A549 (cell line): ENCODE measurements around the gene GET4. TPM values are rescaled to one million over a fixed set of nuclear protein-coding genes. Genes with fewer than 3 reads are reported as not detected.

Source experiments
- ATAC-seq, 2 experiments: fragments of 200-7000 bp in 1 of 2; fragments of >200 bp in 1 of 2; cut with Nextera tagmentation in 1 of 2; cut with Tn5 transposase in 1 of 2; 3 replicates each; pipeline versions ENCODE4 v1.8.0 to v1.9.1; 2018 to 2020; ENCODE audit warnings: mild to moderate bottlenecking in 1 of 2, moderate library complexity in 1 of 2
- CTCF ChIA-PET: fragments of 300-600 bp; sonication (Branson Sonifier 250); formaldehyde crosslinking; extraction: SDS; loops from one replicate; lab custom pipeline; 2021; ENCODE audit warnings: antibody characterized with exemption, inconsistent platforms; lab: Yijun Ruan, JAX
- POLR2A ChIA-PET: fragments of 350-600 bp; formaldehyde crosslinking; extraction: SDS; loops from one replicate; lab custom pipeline; 2021; ENCODE audit warnings: antibody characterized with exemption, inconsistent platforms; lab: Yijun Ruan, JAX
- DNase-seq, 2 experiments: peaks; one replicate each; pipeline versions ENCODE4 v3.0.0 to v3.0.0-alpha.2; 2011 to 2016; ENCODE audit warnings: low read depth in 1 of 2, low spot score in 1 of 2
- FAIRE-seq: peaks from 2 replicates; lab custom pipeline; 2011; peaks lifted over from hg19 to GRCh38; lab: Jason Lieb, UNC
- H3K27ac ChIP-seq, 2 experiments: fragments of >200 bp; sonication (Bioruptor Twin); formaldehyde crosslinking; 3 replicates each; pipeline ENCODE4 v1.5.1; 2016 to 2017
- H3K4me1 ChIP-seq: fragments of >200 bp; sonication (Bioruptor Twin); formaldehyde crosslinking; 3 replicates; pipeline ENCODE4 v1.6.1; 2016
- H3K4me2 ChIP-seq: fragments of >200 bp; sonication (Bioruptor Twin); formaldehyde crosslinking; 3 replicates; pipeline ENCODE4 v1.6.1; 2016
- H3K4me3 ChIP-seq: fragments of >200 bp; sonication (Bioruptor Twin); formaldehyde crosslinking; 3 replicates; pipeline ENCODE4 v1.5.1; 2016
- H3K9me3 ChIP-seq: fragments of >200 bp; sonication (Bioruptor Twin); formaldehyde crosslinking; 3 replicates; pipeline ENCODE4 v1.6.1; 2016
- ATOH8 ChIP-seq: fragments of 250-450 bp; sonication (Bioruptor Pico); IDR thresholded peaks from 2 replicates; pipeline ENCODE4 v1.5.0; 2020; ENCODE audit warnings: low read depth, mild to moderate bottlenecking, moderate library complexity
- BHLHE40 ChIP-seq: IDR thresholded peaks from 2 replicates; pipeline ENCODE4 v1.6.1; 2012; ENCODE audit warnings: low read depth, low read length, inconsistent platforms
- CBX8 ChIP-seq: fragments of 200-600 bp; sonication (generic); IDR thresholded peaks from 2 replicates; pipeline ENCODE4 v1.6.1; 2016
- CEBPB ChIP-seq, 2 experiments: fragments of >200 bp in 1 of 2; sonication (Bioruptor Twin) in 1 of 2; formaldehyde crosslinking in 1 of 2; IDR thresholded peaks; 2 replicates each; pipeline ENCODE4 v1.6.1; 2012 to 2016
- CHD4 ChIP-seq: fragments of 200-600 bp; sonication (generic); IDR thresholded peaks from 2 replicates; pipeline ENCODE4 v1.6.1; 2016; ENCODE audit warnings: antibody characterized with exemption, mild to moderate bottlenecking, borderline replicate concordance
- E2F6 ChIP-seq: IDR thresholded peaks from 2 replicates; pipeline ENCODE4 v1.6.1; 2012; ENCODE audit warnings: low read depth, borderline replicate concordance
- EHF ChIP-seq: fragments of 250-450 bp; sonication (Bioruptor Pico); IDR thresholded peaks from 2 replicates; pipeline ENCODE4 v1.5.0; 2020; ENCODE audit warnings: mild to moderate bottlenecking
- HDAC2 ChIP-seq: fragments of 200-600 bp; sonication (generic); IDR thresholded peaks from 2 replicates; pipeline ENCODE4 v1.6.1; 2016
- HMGXB4 ChIP-seq: fragments of 250-450 bp; sonication (Bioruptor Pico); IDR thresholded peaks from 2 replicates; pipeline ENCODE4 v1.5.0; 2021; ENCODE audit warnings: mild to moderate bottlenecking, moderate library complexity, borderline replicate concordance
- HOXA7 ChIP-seq: fragments of 250-450 bp; sonication (Bioruptor Pico); IDR thresholded peaks from 2 replicates; pipeline ENCODE4 v1.5.0; 2020; ENCODE audit warnings: mild to moderate bottlenecking, moderate library complexity
- HOXB13 ChIP-seq: fragments of 250-450 bp; sonication (Bioruptor Pico); IDR thresholded peaks from 2 replicates; pipeline ENCODE4 v1.5.0; 2020; ENCODE audit warnings: low read depth, mild to moderate bottlenecking, moderate library complexity
- HOXB5 ChIP-seq: fragments of 250-450 bp; sonication (Bioruptor Pico); IDR thresholded peaks from 2 replicates; pipeline ENCODE4 v1.5.0; 2020; ENCODE audit warnings: mild to moderate bottlenecking, moderate library complexity
- JUN ChIP-seq, 2 experiments: fragments of >200 bp; sonication (Bioruptor Twin); formaldehyde crosslinking; IDR thresholded peaks; 2 replicates in 1 of 2; 3 replicates in 1 of 2; pipeline ENCODE4 v1.6.1; 2016 to 2017
- JUNB ChIP-seq: fragments of >200 bp; sonication (Bioruptor Twin); formaldehyde crosslinking; IDR thresholded peaks from 2 replicates; pipeline ENCODE4 v1.6.1; 2016
- KDM1A ChIP-seq: fragments of 200-600 bp; sonication (generic); IDR thresholded peaks from 2 replicates; pipeline ENCODE4 v1.6.1; 2016; ENCODE audit warnings: low read depth, mild to moderate bottlenecking
- KDM5A ChIP-seq: fragments of 200-600 bp; sonication (generic); IDR thresholded peaks from 2 replicates; pipeline ENCODE4 v1.6.1; 2016; ENCODE audit warnings: antibody characterized with exemption, mild to moderate bottlenecking
- MAFK ChIP-seq: fragments of 450-650 bp; IDR thresholded peaks from 2 replicates; pipeline ENCODE4 v1.6.1; 2014; ENCODE audit not compliant: partially characterized antibody
- MAZ ChIP-seq: fragments of 150-350 bp; IDR thresholded peaks from 2 replicates; pipeline ENCODE4 v1.6.1; 2014; ENCODE audit warnings: antibody characterized with exemption, low read depth, low read length, borderline replicate concordance
- MYC ChIP-seq: IDR thresholded peaks from 2 replicates; pipeline ENCODE4 v1.6.1; 2012; ENCODE audit warnings: mild to moderate bottlenecking, inconsistent platforms, low read length, improper control_type of control experiment, borderline replicate concordance
- NFE2L2 ChIP-seq: fragments of 150-350 bp; conservative IDR thresholded peaks from 2 replicates; pipeline ENCODE4 v1.6.1; 2014; ENCODE audit warnings: low read length
- NPAS2 ChIP-seq: fragments of 250-450 bp; sonication (Bioruptor Pico); IDR thresholded peaks from 2 replicates; pipeline ENCODE4 v1.8.0; 2022; ENCODE audit warnings: mild to moderate bottlenecking, moderate library complexity, borderline replicate concordance
- NR3C1 ChIP-seq: fragments of >200 bp; sonication (Bioruptor Twin); formaldehyde crosslinking; IDR thresholded peaks from 3 replicates; pipeline ENCODE4 v1.6.1; 2017
- POLR2A ChIP-seq: IDR thresholded peaks from 2 replicates; pipeline ENCODE4 v1.6.1; 2012; ENCODE audit warnings: mild to moderate bottlenecking, low read length
- POLR2AphosphoS2 ChIP-seq: conservative IDR thresholded peaks from 2 replicates; pipeline ENCODE4 v1.6.1; 2012; ENCODE audit warnings: low read length, improper control_type of control experiment, inconsistent platforms
- RAD21 ChIP-seq, 2 experiments: fragments of >200 bp in 1 of 2; sonication (Bioruptor Twin) in 1 of 2; formaldehyde crosslinking in 1 of 2; IDR thresholded peaks in 1 of 2; conservative IDR thresholded peaks in 1 of 2; 2 replicates in 1 of 2; 3 replicates in 1 of 2; pipeline ENCODE4 v1.6.1; 2012 to 2018; ENCODE audit warnings: inconsistent platforms in 1 of 2
- RCOR1 ChIP-seq: fragments of 150-350 bp; IDR thresholded peaks from 2 replicates; pipeline ENCODE4 v1.6.1; 2014; ENCODE audit warnings: antibody characterized with exemption, low read length, low read depth
- RFX5 ChIP-seq: fragments of 450-650 bp; IDR thresholded peaks from 2 replicates; pipeline ENCODE4 v1.7.1; 2014; ENCODE audit warnings: antibody characterized with exemption, mild to moderate bottlenecking, moderate library complexity
- RNF2 ChIP-seq: fragments of 200-600 bp; sonication (generic); IDR thresholded peaks from 2 replicates; pipeline ENCODE4 v1.6.1; 2016; ENCODE audit warnings: low read depth, mild to moderate bottlenecking, antibody characterized with exemption, moderate library complexity, borderline replicate concordance
- SREBF2 ChIP-seq: fragments of 450-650 bp; IDR thresholded peaks from 2 replicates; pipeline ENCODE4 v1.6.1; 2014; ENCODE audit warnings: mild to moderate bottlenecking, moderate library complexity
- TFCP2L1 ChIP-seq: fragments of 250-450 bp; sonication (Bioruptor Pico); IDR thresholded peaks from 2 replicates; pipeline ENCODE4 v1.5.0; 2021; ENCODE audit warnings: mild to moderate bottlenecking
- TP53 ChIP-seq: fragments of 250-450 bp; sonication (Bioruptor Pico); IDR thresholded peaks from 2 replicates; pipeline ENCODE4 v1.5.0; 2021; ENCODE audit warnings: mild to moderate bottlenecking, moderate library complexity
- ZFP36 ChIP-seq: fragments of 450-650 bp; IDR thresholded peaks from 2 replicates; pipeline ENCODE4 v1.6.1; 2014; ENCODE audit warnings: borderline replicate concordance; ENCODE audit not compliant: partially characterized antibody
- ZSCAN20 ChIP-seq: fragments of 250-450 bp; sonication (Bioruptor Pico); IDR thresholded peaks from 2 replicates; pipeline ENCODE4 v1.8.0; 2022; ENCODE audit warnings: mild to moderate bottlenecking, moderate library complexity
- WGBS: methylation state at CpG from one replicate; pipeline ENCODE4 v1.1.6; 2017; ENCODE audit errors: missing lambda C conversion rate; 5-methylcytosine and 5-hydroxymethylcytosine counted together
- polyA minus RNA-seq: library from RNA; depleted of rRNA, polyadenylated mRNA; stranded (reverse); fragments of >200 nt; gene quantifications from 2 replicates; pipeline ENCODE4 v1.2.3, GENCODE V29; 2011; rRNA and poly(A)+ RNA removed
- polyA plus RNA-seq, 4 experiments: library from polyadenylated mRNA; depleted of rRNA in 3 of 4; stranded (reverse); fragments of >200 nt; fragmentation: RNase III in 1 of 4; extraction: RNeasy Plus Mini Kit Qiagen cat#74134 plus additional on column Dnase treatment in 1 of 4; gene quantifications; 2 replicates in 3 of 4; 3 replicates in 1 of 4; pipeline ENCODE4 v1.2.3, GENCODE V29; 2011 to 2017
- TF ChIP-seq, protein P1 (sequence below): IDR thresholded peaks from 2 replicates; pipeline ENCODE4 v1.6.1; 2012
- TF ChIP-seq, protein P2 (sequence below): fragments of 450-650 bp; IDR thresholded peaks from 2 replicates; pipeline ENCODE4 v1.6.1; 2014; ENCODE audit warnings: antibody characterized with exemption

GET4 gene, protein sequence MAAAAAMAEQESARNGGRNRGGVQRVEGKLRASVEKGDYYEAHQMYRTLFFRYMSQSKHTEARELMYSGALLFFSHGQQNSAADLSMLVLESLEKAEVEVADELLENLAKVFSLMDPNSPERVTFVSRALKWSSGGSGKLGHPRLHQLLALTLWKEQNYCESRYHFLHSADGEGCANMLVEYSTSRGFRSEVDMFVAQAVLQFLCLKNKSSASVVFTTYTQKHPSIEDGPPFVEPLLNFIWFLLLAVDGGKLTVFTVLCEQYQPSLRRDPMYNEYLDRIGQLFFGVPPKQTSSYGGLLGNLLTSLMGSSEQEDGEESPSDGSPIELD
- polyA plus RNA-seq (2011; rRNA removed), result 21.5 and 26.1 TPM in 2 replicates
- 58.0 and 75.8 TPM in 2 replicates for polyA plus RNA-seq (2012; cell fraction: cytosol; rRNA removed)
- polyA plus RNA-seq (2012; cell fraction: nucleus; rRNA removed), result 169 and 176 TPM in 2 replicates
- polyA plus RNA-seq (2017; fragmentation: RNase III; extraction: RNeasy Plus Mini Kit Qiagen cat#74134 plus additional on column Dnase treatment), result 35.4 to 37.0 TPM (median 36.0 TPM) in 3 replicates
- 19.3 and 22.8 TPM in 2 replicates for polyA minus RNA-seq

GRCh38 chr7:876077-876971 is at the start of gene GET4:
TSS of gene GET4 (plus strand) at chr7:876554. CDS start at chr7:876646, 92 bp downstream.
- no peaks in the 10 kb centered on the region for H3K9me3 ChIP-seq
- H3K27ac ChIP-seq, result peak within 1 kb of the TSS; percentile 93 to 97
- peak within 1 kb of the TSS; percentile 92 for H3K4me2 ChIP-seq
- WGBS, result under 1% methylated on average over 19 of the region's 129 CpGs
- ATAC-seq (peak; percentile 87 to 89), DNase-seq (peak; percentile 79 to 96), FAIRE-seq (no peak)
- CTCF ChIA-PET, result interaction anchor here (0.8 to 7.1 kb wide), 4 partner anchors 24 to 555 kb away, joined by 3 to 117 read pairs (median 4); no protein-coding TSS in a partner anchor
- POLR2A ChIA-PET, result interaction anchor here (1.0 kb wide), 3 partner anchors 21 to 76 kb away, joined by 3 to 5 read pairs (median 3); no protein-coding TSS in a partner anchor
- peak within 1 kb of the TSS; percentile 69 for H3K4me3 ChIP-seq
- H3K4me1 ChIP-seq, result peaks cover 22% of the 10 kb centered on the region
- TF ChIP-seq MAFK (no peak), RNF2 (no peak), TP53 (CRISPR knock-in tag) (no peak), JUNB (no peak), CEBPB (IDR thresholded peaks at IDR 0.05) (no peak), BHLHE40 (peak; percentile 98), TFCP2L1 (CRISPR knock-in tag) (no peak), JUN (IDR thresholded peaks at IDR 0.05) (peak; percentile 86 to 97), ZFP36 (no peak), MAZ (no peak), HOXB13 (CRISPR knock-in tag) (no peak), NR3C1 (no peak), POLR2AphosphoS2 (no peak), CHD4 (no peak), E2F6 (peak; percentile 93), HOXB5 (CRISPR knock-in tag) (no peak), EHF (CRISPR knock-in tag) (no peak), NFE2L2 (no peak), HDAC2 (no peak), RFX5 (no peak), SREBF2 (no peak), NPAS2 (CRISPR knock-in tag) (peak; percentile 96), RCOR1 (no peak), MYC (peak; percentile 94), RAD21 (conservative IDR thresholded peaks at IDR 0.05 in 1 of 2, IDR thresholded peaks at IDR 0.05 in 1 of 2) (no peak), ATOH8 (CRISPR knock-in tag) (no peak), KDM5A (no peak), CBX8 (no peak), POLR2A (peak; percentile 79), HOXA7 (no peak), ZSCAN20 (CRISPR knock-in tag) (no peak), HMGXB4 (CRISPR knock-in tag) (no peak), KDM1A (no peak)
- TF ChIP-seq, protein P1, sequence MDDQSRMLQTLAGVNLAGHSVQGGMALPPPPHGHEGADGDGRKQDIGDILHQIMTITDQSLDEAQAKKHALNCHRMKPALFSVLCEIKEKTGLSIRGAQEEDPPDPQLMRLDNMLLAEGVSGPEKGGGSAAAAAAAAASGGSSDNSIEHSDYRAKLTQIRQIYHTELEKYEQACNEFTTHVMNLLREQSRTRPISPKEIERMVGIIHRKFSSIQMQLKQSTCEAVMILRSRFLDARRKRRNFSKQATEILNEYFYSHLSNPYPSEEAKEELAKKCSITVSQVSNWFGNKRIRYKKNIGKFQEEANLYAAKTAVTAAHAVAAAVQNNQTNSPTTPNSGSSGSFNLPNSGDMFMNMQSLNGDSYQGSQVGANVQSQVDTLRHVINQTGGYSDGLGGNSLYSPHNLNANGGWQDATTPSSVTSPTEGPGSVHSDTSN, result peak; percentile 78
- TF ChIP-seq, protein P2, sequence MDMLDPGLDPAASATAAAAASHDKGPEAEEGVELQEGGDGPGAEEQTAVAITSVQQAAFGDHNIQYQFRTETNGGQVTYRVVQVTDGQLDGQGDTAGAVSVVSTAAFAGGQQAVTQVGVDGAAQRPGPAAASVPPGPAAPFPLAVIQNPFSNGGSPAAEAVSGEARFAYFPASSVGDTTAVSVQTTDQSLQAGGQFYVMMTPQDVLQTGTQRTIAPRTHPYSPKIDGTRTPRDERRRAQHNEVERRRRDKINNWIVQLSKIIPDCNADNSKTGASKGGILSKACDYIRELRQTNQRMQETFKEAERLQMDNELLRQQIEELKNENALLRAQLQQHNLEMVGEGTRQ, result peak; percentile 97
